Measurements from ENCODE around the gene NPEPL1. TPM values are rescaled to one million over a fixed set of nuclear protein-coding genes. Genes with fewer than 3 reads are reported as not detected.

Gene NPEPL1
- total RNA-seq, 1 experiment from 2014 or later: 31.1 TPM

- H3K27me3 Mint-ChIP-seq (ENCODE audit: low read depth): peaks cover 96% of the 10 kb centered on the region
- no peaks in the 10 kb centered on the region for H3K9me3 ChIP-seq (ENCODE audit: control insufficient read depth, low read depth, low read length)
Measured at GRCh38 chr20:58754584-58754983, 62.0 kb downstream of the NPEPL1 start.

More at GRCh38 chr20:58754584-58754983, 62.0 kb downstream of the NPEPL1 start:
- no peak overlapping the region for H2BK5ac ChIP-seq (ENCODE audit: insufficient read length, low read length)
- H3K27ac ChIP-seq (ENCODE audit: insufficient read length, low read depth, low read length): no peak overlapping the region
- no peak overlapping the region for H2BK15ac ChIP-seq (ENCODE audit: low read depth, low read length)
- no peak overlapping the region for H3K4me3 Mint-ChIP-seq
- no peak for TF ChIP-seq CTCF (conservative IDR thresholded peaks at IDR 0.05)
- H3K27ac Mint-ChIP-seq: no peak overlapping the region
- no peaks in the 10 kb centered on the region for H3K79me1 ChIP-seq (ENCODE audit: insufficient read depth, low read depth, low read length, poor library complexity, severe bottlenecking)
- H3K4ac ChIP-seq (ENCODE audit: low read depth, low read length): no peak overlapping the region
- H3K36me3 Mint-ChIP-seq (ENCODE audit: insufficient read depth in 1 of 3, low read depth in 3 of 3): peaks cover 0 to 12% (median 3%) of the 10 kb centered on the region in 3 experiments; a peak in 4 of 7 replicates
- no peak overlapping the region for H3K18ac ChIP-seq (ENCODE audit: insufficient read length, low read depth, low read length)
- peaks cover 15% of the 10 kb centered on the region for H3K4me1 ChIP-seq (ENCODE audit: insufficient read depth, low read length)
- no peak overlapping the region for H2AK5ac ChIP-seq (ENCODE audit: insufficient read length, low read length)
- no peak overlapping the region for H2AFZ ChIP-seq (ENCODE audit: low read length)
- H2BK20ac ChIP-seq (ENCODE audit: low read depth, low read length, poor library complexity, severe bottlenecking): no peak overlapping the region
- no peaks in the 10 kb centered on the region for H3K79me2 ChIP-seq (ENCODE audit: insufficient read depth, low read length)
- no peaks in the 10 kb centered on the region; the same call in 1 of the 2 replicates for H3K27me3 ChIP-seq (ENCODE audit: insufficient read depth, low read length)
- H3K23me2 ChIP-seq (ENCODE audit: insufficient read length, low read depth, low read length, poor library complexity, severe bottlenecking): no peaks in the 10 kb centered on the region
- H3K9ac ChIP-seq (ENCODE audit: extremely low read depth, insufficient read length, low read length): no peak overlapping the region
- H3K9me3 Mint-ChIP-seq: peaks cover 0 to 3% of the 10 kb centered on the region in 2 experiments; a peak in 3 of 5 replicates
- H3K56ac ChIP-seq (ENCODE audit: insufficient read length, low read depth, low read length): no peak overlapping the region
- no peak overlapping the region for H3T11ph ChIP-seq (ENCODE audit: low read length)
- H2BK120ac ChIP-seq (ENCODE audit: low read depth, low read length, poor library complexity, severe bottlenecking): no peak overlapping the region
- no peak overlapping the region for H4K91ac ChIP-seq (ENCODE audit: insufficient read length, low read depth, low read length)
- no peak overlapping the region for H4K5ac ChIP-seq (ENCODE audit: insufficient read length, low read depth, low read length)
- DNase-seq: no peak
- no peak overlapping the region for H4K8ac ChIP-seq (replicated peaks; ENCODE audit: insufficient read length, low read depth, low read length)
- H3K4me2 ChIP-seq (ENCODE audit: insufficient read depth, insufficient read length, low read length): no peak overlapping the region
- H2BK12ac ChIP-seq (ENCODE audit: insufficient read length, low read depth, low read length): no peak overlapping the region
- peaks cover 39 to 54% of the 10 kb centered on the region in 2 experiments for H3K4me1 Mint-ChIP-seq
- no peak overlapping the region; the same call in 1 of the 2 replicates for H3K14ac ChIP-seq (ENCODE audit: insufficient read depth, low read length)
- no peaks in the 10 kb centered on the region for H4K20me1 ChIP-seq (ENCODE audit: control insufficient read depth, insufficient read depth, insufficient read length)
- H3K23ac ChIP-seq (ENCODE audit: insufficient read length, low read depth, low read length): no peak overlapping the region
- WGBS (ENCODE audit: extremely low coverage, insufficient read length, low lambda C conversion rate): no CpG with 5 or more reads among the region's 8 CpGs

All from H9 (cell line).